SW 1271 (cell line): ENCODE data around the gene REC8.

Experiments
- DNase-seq, 2 experiments: peaks; one replicate each; lab custom pipeline; 2025; lab: John Stamatoyannopoulos, UW

Gene REC8

DNA sequence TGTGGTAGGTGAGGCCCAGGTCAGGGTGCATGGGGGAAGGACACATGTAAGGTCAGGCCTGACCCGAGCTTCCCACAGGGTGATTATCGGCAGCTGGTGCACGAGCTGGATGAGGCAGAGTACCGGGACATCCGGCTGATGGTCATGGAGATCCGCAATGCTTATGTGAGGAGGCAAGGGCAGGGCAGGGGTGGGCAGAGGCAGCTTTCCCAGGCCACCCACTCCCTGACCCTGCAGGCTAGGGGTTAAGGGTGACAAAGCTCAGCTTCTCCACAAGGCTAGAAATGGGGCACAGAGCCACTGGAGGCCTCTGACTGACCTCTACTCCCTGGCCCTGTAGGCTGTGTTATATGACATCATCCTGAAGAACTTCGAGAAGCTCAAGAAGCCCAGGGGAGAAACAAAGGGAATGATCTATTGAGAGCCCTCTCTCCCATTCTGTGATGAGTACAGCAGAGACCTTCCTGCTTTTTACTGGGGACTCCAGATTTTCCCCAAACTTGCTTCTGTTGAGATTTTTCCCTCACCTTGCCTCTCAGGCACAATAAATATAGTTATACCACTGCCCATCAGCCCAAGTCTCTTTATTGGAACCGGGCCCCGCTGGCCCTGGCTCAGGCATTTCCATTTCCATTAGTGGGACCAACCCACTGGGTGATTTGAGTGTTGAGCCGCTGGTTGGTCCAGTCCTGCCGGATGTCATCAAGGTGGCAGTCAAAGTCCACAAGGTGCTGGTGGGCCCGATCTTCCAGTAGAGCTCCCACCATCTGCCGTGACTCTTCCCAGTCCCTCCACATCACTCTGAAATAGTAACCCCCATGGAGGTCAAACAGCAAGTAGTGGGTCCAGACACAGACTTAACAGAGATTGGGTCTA lies 33.2 kb upstream of the REC8 start:
- no peak for DNase-seq

DNA sequence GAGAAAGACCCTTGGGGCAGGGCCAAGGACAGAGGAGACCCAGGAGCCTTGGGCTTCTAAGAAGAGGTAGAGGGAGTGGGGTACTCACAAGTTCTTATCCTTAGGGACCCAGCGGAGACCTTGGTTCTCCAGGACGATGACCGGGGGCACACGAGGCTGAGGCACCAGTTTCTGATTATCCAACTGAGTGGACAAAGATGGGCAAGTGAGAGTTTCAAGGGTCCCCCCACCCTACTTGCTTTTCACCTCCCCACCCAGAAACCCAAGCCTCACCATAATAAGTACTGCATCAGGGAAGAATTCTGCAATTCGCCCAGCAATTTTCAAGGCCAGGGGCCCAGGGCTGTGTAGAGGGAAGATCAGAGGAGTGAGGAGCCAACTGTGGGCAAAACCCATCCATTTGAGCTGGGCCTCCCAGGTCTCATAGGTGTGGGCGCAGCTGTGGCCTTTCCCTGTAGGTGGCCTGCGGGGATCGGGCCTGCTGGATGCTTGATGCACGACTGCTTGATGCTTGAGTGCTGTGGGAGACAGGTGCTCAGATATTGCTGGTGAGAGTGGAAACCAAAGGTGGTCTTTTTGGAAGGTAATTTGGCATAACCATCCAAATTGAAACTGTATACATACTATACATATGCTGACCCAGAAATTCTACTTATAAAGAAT lies 32.5 kb upstream of the REC8 start:
- DNase-seq = no peak

DNA sequence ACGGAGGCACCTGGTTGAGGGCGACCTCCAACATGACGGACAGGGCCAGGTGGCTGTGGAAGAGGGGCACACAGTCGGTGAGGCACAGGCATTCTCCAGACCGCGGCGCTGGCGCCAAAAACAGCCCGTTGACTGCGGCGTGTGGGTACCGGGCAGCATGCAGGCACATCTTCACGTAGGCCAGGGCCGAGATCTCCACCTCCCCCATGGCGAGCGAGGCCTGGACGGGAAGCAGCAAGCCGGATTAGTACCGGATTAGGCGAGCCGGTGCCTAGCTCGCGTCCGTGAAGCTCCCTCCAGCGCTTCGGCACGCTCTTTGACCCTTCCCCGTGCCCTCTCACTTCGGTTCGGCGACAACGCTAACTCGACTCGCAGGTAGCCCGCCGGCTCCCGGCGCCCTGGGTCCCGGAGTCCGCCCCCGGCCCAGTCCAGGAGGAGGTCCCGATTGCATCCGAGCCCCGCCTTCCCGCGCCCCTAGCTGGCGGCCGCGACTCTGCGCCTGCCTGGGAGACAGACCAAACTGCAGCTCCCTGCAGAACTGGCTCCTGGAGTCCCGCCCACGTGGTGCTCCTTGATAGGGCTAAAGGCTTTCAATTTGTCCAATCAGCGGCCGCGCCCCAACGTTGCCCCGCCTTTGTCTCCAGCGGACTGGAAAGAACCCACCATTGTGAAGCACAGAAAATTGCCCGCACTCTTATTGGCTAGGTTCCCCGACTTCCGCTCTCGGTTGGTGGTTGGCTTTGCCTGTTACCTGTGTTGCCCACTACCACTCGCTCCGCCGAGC lies 30.6 kb upstream of the REC8 start, which contains the start of gene EMC9:
Gene EMC9, minus strand, starts transcription at position 495 of the 784 bp plus-strand sequence. Its CDS starts 287 bp downstream, at position 208.
- peak; percentile 98 for DNase-seq

DNA sequence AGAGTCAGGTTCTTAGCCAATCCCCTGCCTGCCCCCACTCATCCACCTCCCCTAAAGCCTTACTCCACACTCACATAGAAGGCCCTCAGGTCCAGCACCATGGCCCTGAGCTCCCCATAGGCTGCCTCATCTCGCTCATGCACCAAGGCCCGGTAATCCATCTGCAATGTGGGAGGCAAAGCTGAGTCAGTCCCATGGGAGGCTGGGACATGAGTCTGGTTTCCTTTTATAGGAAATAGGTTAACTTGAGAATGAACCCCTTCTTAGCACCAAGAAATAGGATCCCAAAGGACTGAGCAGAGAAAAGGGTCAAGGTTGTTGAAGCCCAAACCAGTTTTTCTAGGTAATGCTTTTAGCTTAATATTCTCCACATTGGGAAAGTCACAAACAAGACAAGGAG lies 28.4 kb upstream of the REC8 start:
- no peak for DNase-seq

DNA sequence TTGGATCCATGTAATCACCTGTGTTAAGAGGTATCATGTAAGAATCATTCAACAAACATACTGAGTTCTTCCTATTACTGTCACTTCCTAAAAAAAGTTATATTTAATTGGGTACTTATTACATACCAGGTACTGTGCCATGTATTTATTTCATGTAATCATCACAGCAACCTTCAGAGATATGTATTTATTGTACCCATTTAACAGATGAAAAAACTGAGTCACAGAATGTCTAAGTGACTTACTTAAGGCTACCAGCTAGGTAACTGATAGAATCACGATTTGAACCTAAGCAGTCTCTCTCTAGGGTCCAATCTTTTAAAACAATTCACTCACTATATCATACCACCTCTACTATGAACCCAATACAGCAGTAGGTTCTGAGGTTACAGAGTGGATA lies 27.4 kb upstream of the REC8 start:
- DNase-seq = no peak

DNA sequence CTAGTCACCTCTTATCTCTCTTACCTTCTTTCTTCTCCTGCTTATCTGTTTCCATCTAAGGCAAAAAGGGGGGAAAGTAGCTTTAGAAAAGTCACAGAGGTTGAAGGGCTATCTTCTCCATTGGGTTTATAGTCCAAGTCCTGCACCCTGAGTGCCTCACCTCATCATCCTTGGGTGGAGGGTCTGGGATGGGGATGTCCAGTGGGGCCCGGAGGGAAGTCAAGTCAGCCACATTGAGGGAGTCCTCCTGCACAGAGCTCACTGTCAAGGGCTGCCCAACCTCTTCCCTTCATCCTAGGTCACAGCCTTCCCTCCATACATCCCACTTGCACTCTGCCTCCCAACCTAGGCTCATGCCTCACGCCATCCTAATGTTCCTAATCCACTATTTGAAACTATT lies 26.7 kb upstream of the REC8 start:
- no peak for DNase-seq

DNA sequence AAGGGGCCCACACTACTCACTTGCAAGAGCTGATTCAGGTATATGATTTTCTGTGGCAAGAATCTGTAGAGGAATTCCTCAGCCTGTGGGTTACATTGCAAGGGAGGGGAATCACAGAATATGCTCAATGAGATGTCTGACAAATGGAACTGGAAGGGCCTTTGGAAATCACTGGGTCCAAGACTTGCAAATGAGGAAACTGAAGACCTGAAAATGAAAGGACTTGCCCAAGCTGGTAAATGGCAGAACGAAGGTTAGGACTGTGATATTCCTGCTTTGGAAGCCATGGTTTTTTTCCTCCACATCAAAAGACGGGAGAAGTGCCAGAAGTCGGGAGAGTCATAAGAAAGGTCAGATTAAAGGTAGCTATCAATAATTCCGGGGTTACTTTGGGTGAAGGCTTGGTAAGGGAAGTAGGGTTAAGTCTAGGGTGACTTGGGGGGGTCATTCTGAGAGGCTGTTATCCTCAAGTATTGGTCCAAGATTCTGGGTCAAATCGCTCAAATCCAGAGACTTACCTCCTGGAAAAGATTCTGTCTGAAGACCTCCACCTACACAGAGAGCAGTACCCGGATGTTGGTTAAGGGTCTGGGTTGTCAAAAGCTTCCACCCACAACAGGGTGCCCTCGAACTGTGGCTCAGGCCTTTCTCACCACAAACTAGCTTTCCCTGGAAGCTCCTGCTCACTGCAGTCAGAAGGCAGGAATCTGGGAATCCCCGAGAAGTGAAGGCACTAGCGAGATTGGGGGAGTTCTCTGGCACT lies 26.0 kb upstream of the REC8 start:
- DNase-seq = no peak

DNA sequence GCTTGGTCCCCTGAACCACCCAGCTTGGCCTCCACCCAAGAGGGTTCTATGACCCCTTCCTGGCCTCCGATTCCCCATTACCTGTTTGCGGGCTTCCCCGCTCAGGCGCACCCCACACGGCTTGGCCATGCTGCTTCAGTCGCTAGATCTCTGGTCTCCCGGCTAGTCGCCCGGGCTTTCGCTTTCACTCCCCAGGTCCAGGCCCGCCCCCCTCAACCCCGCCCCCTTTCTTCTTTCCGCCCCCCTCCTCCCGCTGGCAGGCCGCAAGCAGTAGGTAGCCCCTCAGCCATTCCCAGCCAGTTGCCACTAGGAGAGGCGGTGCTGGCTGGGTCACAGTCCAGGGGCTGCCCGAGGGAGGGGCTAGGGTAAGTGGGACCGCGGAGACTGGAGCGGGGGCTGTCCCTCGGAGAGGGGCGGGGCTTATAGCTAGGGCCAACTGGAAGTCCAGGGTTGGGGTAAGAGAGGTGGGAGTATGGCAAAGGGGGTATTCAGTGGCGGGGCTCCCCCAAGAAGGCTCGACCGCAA lies 25.4 kb upstream of the REC8 start, which contains the start of gene PSME2:
Gene PSME2, minus strand, starts transcription at position 158 of the 525 bp plus-strand sequence. Its CDS starts 29 bp downstream, at position 129.
- peak; percentile 93 to 97 for DNase-seq

DNA sequence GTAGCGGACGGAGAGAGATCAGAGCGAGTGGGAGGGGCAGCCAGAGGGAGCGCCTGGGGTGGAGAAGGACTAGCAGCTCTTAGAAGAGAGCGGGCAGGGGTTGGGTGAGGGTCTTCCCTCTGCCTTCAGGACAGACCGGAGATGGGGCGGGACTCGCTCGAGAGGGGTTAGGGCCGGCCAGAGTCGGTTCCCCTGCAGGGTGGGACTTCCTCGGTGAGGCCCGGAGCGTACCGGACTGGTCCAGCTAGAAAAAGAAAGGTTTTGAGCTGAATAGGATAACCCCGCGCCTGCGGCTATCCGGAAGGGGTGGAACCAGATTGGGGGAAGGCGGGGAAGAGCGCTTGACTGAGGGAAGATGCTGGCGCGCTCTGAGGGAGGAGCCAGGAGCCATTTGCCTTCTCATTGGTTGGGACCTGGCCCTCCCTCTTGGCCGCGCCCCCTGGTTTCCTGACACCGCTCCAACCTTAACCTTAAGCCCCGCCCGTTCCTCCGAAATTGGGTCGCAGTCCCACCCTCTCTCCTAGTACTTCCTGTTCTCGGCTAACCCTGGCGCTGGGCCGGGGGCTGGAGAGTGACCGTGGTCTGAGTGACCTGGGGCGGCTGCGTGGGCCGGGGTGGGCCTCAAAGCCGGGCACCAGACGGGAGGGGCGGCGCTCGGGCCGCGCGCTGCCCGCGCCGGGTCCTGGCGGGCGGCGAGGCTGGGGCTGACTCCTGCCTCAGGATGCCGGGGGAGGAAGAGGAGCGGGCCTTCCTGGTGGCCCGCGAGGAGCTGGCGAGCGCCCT lies 24.7 kb upstream of the REC8 start, which contains the start of gene RNF31:
Gene RNF31, plus strand, starts transcription at position 521 of the 783 bp plus-strand sequence. Its CDS starts 201 bp downstream, at position 722.
- DNase-seq = peak; percentile 90 to 97

DNA sequence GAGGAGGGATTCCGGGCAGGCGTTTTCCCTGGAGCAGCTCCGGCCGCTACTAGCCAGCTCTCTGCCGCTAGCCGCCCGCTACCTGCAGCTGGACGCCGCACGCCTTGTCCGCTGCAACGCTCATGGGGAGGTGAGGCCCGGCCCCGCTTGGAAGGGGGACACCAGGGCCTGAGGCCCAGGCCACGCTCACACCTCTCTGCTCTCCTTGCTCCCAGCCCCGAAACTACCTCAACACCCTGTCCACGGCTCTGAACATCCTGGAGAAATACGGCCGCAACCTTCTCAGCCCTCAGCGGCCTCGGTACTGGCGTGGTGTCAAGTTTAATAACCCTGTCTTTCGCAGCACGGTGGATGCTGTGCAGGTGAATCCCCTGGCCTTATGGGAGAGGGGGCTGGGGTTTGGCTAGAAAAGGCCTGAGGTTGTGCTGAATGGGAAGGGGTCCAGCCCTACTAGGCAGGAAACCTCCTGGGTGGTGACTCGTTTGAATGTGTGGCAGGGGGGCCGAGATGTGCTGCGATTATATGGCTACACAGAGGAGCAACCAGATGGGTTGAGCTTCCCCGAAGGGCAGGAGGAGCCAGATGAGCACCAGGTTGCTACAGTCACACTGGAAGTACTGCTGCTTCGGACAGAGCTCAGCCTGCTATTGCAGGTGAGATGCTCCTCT lies 24.0 kb upstream of the REC8 start:
- no peak for DNase-seq

DNA sequence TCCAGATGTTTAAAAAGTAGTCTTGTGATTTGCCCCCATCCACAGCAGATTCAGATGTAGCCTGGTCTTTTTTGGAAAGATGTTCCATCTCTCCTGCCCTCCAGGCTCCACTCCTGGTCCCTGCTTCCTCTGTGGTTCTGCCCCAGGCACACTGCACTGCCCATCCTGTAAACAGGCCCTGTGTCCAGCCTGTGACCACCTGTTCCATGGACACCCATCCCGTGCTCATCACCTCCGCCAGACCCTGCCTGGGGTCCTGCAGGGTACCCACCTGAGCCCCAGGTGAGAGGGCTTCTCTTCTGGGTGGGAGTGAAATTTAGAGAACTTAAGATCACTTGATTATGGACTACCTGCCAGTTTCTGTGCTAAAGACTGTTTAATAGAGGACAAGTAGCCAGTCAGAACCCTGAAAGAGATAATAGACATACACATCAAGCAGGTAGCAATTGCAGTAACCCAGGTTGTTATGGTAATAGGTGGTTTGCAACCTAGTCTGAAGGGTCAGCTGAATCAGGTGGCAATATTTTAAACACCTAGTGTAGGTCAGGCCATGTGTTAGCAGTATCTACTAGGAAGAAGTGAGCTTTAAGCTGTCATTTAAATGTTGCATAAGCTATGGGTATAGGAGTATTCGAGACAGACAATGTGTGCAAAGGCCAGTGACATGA lies 22.4 kb upstream of the REC8 start:
- DNase-seq = no peak

DNA sequence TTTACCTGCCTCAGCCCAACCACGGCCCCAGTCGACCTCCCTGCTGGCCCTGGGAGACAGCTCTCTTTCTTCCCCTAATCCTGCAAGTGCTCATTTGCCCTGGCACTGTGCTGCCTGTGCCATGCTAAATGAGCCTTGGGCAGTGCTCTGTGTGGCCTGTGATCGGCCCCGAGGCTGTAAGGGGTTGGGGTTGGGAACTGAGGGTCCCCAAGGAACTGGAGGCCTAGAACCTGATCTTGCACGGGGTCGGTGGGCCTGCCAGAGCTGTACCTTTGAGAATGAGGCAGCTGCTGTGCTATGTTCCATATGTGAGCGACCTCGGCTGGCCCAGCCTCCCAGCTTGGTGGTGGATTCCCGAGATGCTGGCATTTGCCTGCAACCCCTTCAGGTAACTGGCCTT lies 21.8 kb upstream of the REC8 start:
- DNase-seq = no peak

DNA sequence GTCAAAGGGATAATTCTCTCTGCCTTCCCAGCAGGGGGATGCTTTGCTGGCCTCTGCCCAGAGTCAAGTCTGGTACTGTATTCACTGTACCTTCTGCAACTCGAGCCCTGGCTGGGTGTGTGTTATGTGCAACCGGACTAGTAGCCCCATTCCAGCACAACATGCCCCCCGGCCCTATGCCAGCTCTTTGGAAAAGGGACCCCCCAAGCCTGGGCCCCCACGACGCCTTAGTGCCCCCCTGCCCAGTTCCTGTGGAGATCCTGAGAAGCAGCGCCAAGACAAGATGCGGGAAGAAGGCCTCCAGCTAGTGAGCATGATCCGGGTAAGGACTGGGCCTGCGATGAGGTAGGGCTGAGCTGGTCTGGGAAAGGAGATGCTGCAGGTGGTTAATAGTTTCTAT lies 21.3 kb upstream of the REC8 start:
- DNase-seq = no peak

DNA sequence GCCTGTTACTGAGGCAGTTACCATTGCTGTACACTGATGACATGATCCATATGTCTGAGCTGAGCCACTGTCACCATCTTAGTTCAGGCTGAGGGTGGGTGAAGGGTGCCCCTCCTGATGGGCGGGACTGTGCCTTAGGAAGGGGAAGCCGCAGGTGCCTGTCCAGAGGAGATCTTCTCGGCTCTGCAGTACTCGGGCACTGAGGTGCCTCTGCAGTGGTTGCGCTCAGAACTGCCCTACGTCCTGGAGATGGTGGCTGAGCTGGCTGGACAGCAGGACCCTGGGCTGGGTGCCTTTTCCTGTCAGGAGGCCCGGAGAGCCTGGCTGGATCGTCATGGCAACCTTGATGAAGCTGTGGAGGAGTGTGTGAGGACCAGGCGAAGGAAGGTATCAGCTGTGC lies 20.9 kb upstream of the REC8 start:
- DNase-seq = no peak

DNA sequence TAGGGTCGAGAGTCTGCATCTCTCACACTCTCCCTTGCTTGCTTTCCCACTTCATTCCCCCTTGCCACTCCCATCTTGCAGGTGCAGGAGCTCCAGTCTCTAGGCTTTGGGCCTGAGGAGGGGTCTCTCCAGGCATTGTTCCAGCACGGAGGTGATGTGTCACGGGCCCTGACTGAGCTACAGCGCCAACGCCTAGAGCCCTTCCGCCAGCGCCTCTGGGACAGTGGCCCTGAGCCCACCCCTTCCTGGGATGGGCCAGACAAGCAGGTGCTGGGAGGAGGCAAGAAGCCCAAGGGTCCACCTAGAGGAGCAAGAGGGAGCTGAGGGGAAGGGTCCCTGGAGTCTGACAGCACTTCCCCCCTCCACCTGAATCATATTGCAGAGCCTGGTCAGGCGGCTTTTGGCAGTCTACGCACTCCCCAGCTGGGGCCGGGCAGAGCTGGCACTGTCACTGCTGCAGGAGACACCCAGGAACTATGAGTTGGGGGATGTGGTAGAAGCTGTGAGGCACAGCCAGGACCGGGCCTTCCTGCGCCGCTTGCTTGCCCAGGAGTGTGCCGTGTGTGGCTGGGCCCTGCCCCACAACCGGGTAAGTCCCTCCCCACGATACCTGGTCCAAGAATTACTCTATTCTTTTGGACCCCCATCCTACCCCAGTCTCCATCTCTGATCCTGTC lies 20.3 kb upstream of the REC8 start:
- DNase-seq = no peak

DNA sequence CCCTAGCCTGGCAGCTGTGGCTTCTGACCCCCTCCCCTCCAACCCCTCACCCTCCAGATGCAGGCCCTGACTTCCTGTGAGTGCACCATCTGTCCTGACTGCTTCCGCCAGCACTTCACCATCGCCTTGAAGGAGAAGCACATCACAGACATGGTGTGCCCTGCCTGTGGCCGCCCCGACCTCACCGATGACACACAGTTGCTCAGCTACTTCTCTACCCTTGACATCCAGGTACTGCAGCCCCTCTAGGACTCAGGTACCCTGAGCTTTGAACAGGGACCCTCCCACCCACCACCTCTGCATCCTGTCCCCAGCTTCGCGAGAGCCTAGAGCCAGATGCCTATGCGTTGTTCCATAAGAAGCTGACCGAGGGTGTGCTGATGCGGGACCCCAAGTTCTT lies 16.8 kb upstream of the REC8 start:
- DNase-seq = no peak

DNA sequence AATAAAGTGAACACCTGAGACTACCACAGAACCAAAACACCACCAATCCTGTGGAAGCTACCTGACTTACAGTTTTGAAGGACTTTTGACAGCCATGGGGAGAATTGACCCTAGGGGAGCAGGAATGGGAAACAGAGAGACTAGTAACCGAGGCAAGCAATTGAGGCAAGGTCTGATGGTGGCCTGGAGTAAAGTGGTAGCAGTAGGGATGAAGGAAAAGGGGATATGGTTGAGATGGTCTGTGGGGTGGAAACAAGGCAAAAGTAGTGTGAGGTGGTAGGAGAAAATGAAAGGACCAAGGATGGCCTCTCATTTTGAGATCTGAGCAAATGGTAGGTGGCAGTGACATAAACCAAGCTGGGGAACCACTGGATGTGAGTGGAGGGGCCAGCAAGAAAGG lies 15.0 kb upstream of the REC8 start:
- no peak for DNase-seq

DNA sequence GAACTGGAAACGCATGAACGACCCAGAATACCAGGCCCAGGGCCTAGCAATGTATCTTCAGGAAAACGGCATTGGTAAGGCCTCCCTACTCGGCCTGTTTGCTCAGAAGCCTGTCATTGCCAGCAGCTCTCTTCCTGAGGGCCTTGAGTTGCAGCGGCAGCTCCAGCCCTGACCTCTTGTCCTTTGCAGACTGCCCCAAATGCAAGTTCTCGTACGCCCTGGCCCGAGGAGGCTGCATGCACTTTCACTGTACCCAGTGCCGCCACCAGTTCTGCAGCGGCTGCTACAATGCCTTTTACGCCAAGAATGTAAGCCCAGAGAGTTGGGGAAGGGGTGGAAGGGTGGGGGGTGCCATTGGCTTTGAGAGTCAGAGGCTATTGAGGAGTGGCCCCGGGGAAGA lies 14.5 kb upstream of the REC8 start:
- DNase-seq = no peak
